Trophoblast cell (in vitro differentiated cells and primary cell): ENCODE measurements around the gene SPINT2.

Source experiments
- DNase-seq, 2 donors: peaks; one replicate each; pipeline ENCODE4 v3.0.0-alpha.2; 2016
- H2AFZ ChIP-seq: 2 replicates; pipeline ENCODE4 v1.6.1; 2013; ENCODE audit warnings: low read length, moderate library complexity, mild to moderate bottlenecking; ENCODE audit not compliant: insufficient read depth, poor library complexity
- H2AK5ac ChIP-seq: 2 replicates; pipeline ENCODE4 v1.6.1; 2013; ENCODE audit warnings: mild to moderate bottlenecking, low read length
- H2BK120ac ChIP-seq: 2 replicates; pipeline ENCODE4 v1.6.1; 2013; ENCODE audit warnings: low read length, mild to moderate bottlenecking, moderate library complexity; ENCODE audit not compliant: insufficient read depth, poor library complexity
- H2BK12ac ChIP-seq: 2 replicates; pipeline ENCODE4 v1.6.1; 2013; ENCODE audit warnings: mild to moderate bottlenecking, low read length, moderate library complexity
- H2BK5ac ChIP-seq: 2 replicates; pipeline ENCODE4 v1.6.1; 2013; ENCODE audit warnings: low read length, low read depth, moderate library complexity, mild to moderate bottlenecking; ENCODE audit not compliant: poor library complexity
- H3K14ac ChIP-seq: 2 replicates; pipeline ENCODE4 v1.6.1; 2013; ENCODE audit warnings: mild to moderate bottlenecking, low read length
- H3K18ac ChIP-seq: 2 replicates; pipeline ENCODE4 v1.6.1; 2013; ENCODE audit warnings: mild to moderate bottlenecking, low read length
- H3K23ac ChIP-seq: 2 replicates; pipeline ENCODE4 v1.6.1; 2013; ENCODE audit warnings: low read length
- H3K27ac ChIP-seq: 2 replicates; pipeline ENCODE4 v1.5.1; 2013; ENCODE audit warnings: low read depth, mild to moderate bottlenecking, inconsistent platforms, low read length, moderate library complexity
- H3K27me3 ChIP-seq: 2 replicates; pipeline ENCODE4 v1.6.1; 2013; ENCODE audit warnings: inconsistent platforms, mild to moderate bottlenecking, low read length, moderate library complexity; ENCODE audit not compliant: insufficient read depth
- H3K36me3 ChIP-seq, 2 experiments: 1 replicate in 1 of 2; 2 replicates in 1 of 2; pipeline ENCODE4 v1.6.1; 2013; ENCODE audit warnings: low read length in 2 of 2, mild to moderate bottlenecking in 2 of 2, moderate library complexity in 1 of 2; ENCODE audit not compliant: insufficient read depth in 2 of 2, control insufficient read depth in 1 of 2
- H3K4ac ChIP-seq: 2 replicates; pipeline ENCODE4 v1.6.1; 2013; ENCODE audit warnings: low read depth, mild to moderate bottlenecking, low read length, moderate library complexity
- H3K4me1 ChIP-seq, 2 experiments: 1 replicate in 1 of 2; 2 replicates in 1 of 2; pipeline ENCODE4 v1.6.1; 2013; ENCODE audit warnings: low read length in 2 of 2, mild to moderate bottlenecking in 2 of 2, moderate library complexity in 1 of 2; ENCODE audit not compliant: insufficient read depth in 2 of 2, control insufficient read depth in 1 of 2
- H3K4me2 ChIP-seq: 2 replicates; pipeline ENCODE4 v1.6.1; 2013; ENCODE audit warnings: inconsistent platforms, mild to moderate bottlenecking, low read length, moderate library complexity
- H3K4me3 ChIP-seq: 2 replicates; pipeline ENCODE4 v1.5.1; 2013; ENCODE audit warnings: mild to moderate bottlenecking, low read depth, low read length, inconsistent platforms
- H3K79me1 ChIP-seq: one replicate; pipeline ENCODE4 v1.6.1; 2013; ENCODE audit warnings: low read length
- H3K79me2 ChIP-seq: 2 replicates; pipeline ENCODE4 v1.6.1; 2013; ENCODE audit warnings: low read length, mild to moderate bottlenecking; ENCODE audit not compliant: control insufficient read depth, insufficient read depth, poor library complexity
- H3K9ac ChIP-seq: 2 replicates; pipeline ENCODE4 v1.6.1; 2013; ENCODE audit warnings: mild to moderate bottlenecking, low read length
- H3K9me3 ChIP-seq: 2 replicates; pipeline ENCODE4 v1.6.1; 2013; ENCODE audit warnings: low read depth, mild to moderate bottlenecking, control low read depth, inconsistent platforms, low read length; ENCODE audit not compliant: insufficient read depth
- H4K12ac ChIP-seq: 2 replicates; pipeline ENCODE4 v1.6.1; 2013; ENCODE audit warnings: low read depth, mild to moderate bottlenecking, low read length, moderate library complexity
- H4K8ac ChIP-seq: 2 replicates; pipeline ENCODE4 v1.6.1; 2013; ENCODE audit warnings: low read depth, mild to moderate bottlenecking, low read length, moderate library complexity
- H4K91ac ChIP-seq: one replicate; pipeline ENCODE4 v1.6.1; 2013; ENCODE audit warnings: low read depth, mild to moderate bottlenecking, low read length, moderate library complexity
- WGBS: extraction: QIAGEN DNeasy Blood & Tissue Kit; methylation state at CpG from one replicate; pipeline ENCODE4 v1.1.7; 2013; ENCODE audit warnings: missing lambda C conversion rate; ENCODE audit not compliant: insufficient read length, insufficient coverage; ENCODE audit errors: extremely low coverage; 5-methylcytosine and 5-hydroxymethylcytosine counted together

SPINT2 gene

GRCh38 chr19:38321646-38322196 is 57.3 kb downstream of the SPINT2 start:
- no peak overlapping the region for H2BK12ac ChIP-seq
- H3K36me3 ChIP-seq, result peaks cover under 1 to 3% of the 10 kb centered on the region in 2 experiments
- no peaks in the 10 kb centered on the region for H3K27me3 ChIP-seq
- no peak overlapping the region for H3K4ac ChIP-seq
- peak in 1 of 2 donors; percentile 20 for DNase-seq
- no peak overlapping the region for H2AFZ ChIP-seq
- no peak overlapping the region for H2AK5ac ChIP-seq
- WGBS, result no CpG with 5 or more reads among the region's 11 CpGs
- H3K23ac ChIP-seq, result no peak overlapping the region
- H3K4me2 ChIP-seq, result no peak overlapping the region
- H3K79me1 ChIP-seq, result peaks cover 5% of the 10 kb centered on the region
- no peak overlapping the region for H2BK120ac ChIP-seq
- no peaks in the 10 kb centered on the region for H3K9me3 ChIP-seq
- H3K4me3 ChIP-seq, result no peak overlapping the region
- no peak overlapping the region for H4K12ac ChIP-seq
- H2BK5ac ChIP-seq, result no peak overlapping the region
- H3K27ac ChIP-seq, result no peak overlapping the region
- H4K8ac ChIP-seq, result no peak overlapping the region
- no peak overlapping the region for H3K18ac ChIP-seq
- H3K4me1 ChIP-seq, result peaks cover 10 to 21% of the 10 kb centered on the region in 2 experiments
- H3K79me2 ChIP-seq, result peaks cover 4% of the 10 kb centered on the region
- H3K14ac ChIP-seq, result no peak overlapping the region
- no peak overlapping the region for H3K9ac ChIP-seq
- H4K91ac ChIP-seq, result no peak overlapping the region

- H2BK5ac ChIP-seq, result no peak overlapping the region
- WGBS, result no CpG with 5 or more reads among the region's 7 CpGs
- H2BK12ac ChIP-seq, result no peak overlapping the region
- H3K23ac ChIP-seq, result no peak overlapping the region
- peaks cover 4% of the 10 kb centered on the region for H3K79me2 ChIP-seq
- H3K36me3 ChIP-seq, result peaks cover 10 to 12% of the 10 kb centered on the region in 2 experiments
- no peaks in the 10 kb centered on the region for H3K27me3 ChIP-seq
- no peaks in the 10 kb centered on the region for H3K9me3 ChIP-seq
- H3K79me1 ChIP-seq, result peaks cover 5% of the 10 kb centered on the region
- H3K27ac ChIP-seq, result no peak overlapping the region
- H3K18ac ChIP-seq, result no peak overlapping the region
- H2BK120ac ChIP-seq, result no peak overlapping the region
- H4K91ac ChIP-seq, result no peak overlapping the region
- H2AK5ac ChIP-seq, result no peak overlapping the region
- no peak for DNase-seq
- H3K4me1 ChIP-seq, result peaks cover 10 to 21% of the 10 kb centered on the region in 2 experiments
- H2AFZ ChIP-seq, result no peak overlapping the region
- no peak overlapping the region for H3K14ac ChIP-seq
- H4K12ac ChIP-seq, result no peak overlapping the region
- no peak overlapping the region for H3K4me3 ChIP-seq
- H3K4me2 ChIP-seq, result no peak overlapping the region
- no peak overlapping the region for H3K4ac ChIP-seq
- H4K8ac ChIP-seq, result no peak overlapping the region
- no peak overlapping the region for H3K9ac ChIP-seq
Observed at GRCh38 chr19:38323291-38323690, 58.9 kb downstream of the SPINT2 start.

DNA sequence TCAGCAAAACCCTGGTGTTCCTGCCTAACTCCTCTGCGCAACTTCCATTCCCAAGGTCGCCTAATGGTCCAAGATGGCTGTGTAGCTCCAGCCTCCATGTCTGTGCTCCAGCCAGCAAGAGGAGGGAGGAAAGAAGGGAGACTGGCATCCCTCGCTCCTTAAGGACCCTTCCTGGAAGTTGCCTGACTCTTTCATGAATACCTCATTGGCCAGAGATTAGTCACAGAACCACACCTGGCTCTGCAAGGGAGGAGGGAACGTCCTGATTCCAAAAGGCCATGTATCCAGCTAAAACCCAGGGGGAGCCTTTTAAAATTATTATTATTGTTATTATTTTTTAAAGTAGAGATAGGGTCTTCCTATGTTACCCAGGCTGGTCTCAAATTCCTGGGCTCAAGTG is 60.1 kb downstream of the SPINT2 start:
- Histone ChIP-seq H4K12ac (no peak overlapping the region), H2AFZ (no peak overlapping the region), H3K79me2 (peaks cover 4% of the 10 kb centered on the region), H3K27ac (no peak overlapping the region), H4K8ac (no peak overlapping the region), H3K27me3 (no peaks in the 10 kb centered on the region), H3K4ac (no peak overlapping the region), H2AK5ac (no peak overlapping the region), H4K91ac (no peak overlapping the region), H3K9me3 (no peaks in the 10 kb centered on the region), H2BK120ac (no peak overlapping the region), H3K4me1 (peaks cover 7 to 18% of the 10 kb centered on the region in 2 experiments), H3K4me3 (no peak overlapping the region), H3K14ac (no peak overlapping the region), H3K4me2 (no peak overlapping the region), H3K18ac (no peak overlapping the region), H2BK5ac (no peak overlapping the region), H3K79me1 (peaks cover 5% of the 10 kb centered on the region), H3K9ac (no peak overlapping the region), H3K23ac (no peak overlapping the region), H2BK12ac (no peak overlapping the region), H3K36me3 (peaks cover 10 to 12% of the 10 kb centered on the region in 2 experiments)
- DNase-seq, result peak in 1 of 2 donors; percentile 37
- no CpG with 5 or more reads among the region's 4 CpGs for WGBS

DNA sequence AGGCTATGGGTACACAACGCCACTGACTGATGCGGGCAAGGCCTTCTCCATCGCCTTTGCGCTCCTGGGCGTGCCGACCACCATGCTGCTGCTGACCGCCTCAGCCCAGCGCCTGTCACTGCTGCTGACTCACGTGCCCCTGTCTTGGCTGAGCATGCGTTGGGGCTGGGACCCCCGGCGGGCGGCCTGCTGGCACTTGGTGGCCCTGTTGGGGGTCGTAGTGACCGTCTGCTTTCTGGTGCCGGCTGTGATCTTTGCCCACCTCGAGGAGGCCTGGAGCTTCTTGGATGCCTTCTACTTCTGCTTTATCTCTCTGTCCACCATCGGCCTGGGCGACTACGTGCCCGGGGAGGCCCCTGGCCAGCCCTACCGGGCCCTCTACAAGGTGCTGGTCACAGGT is 62.2 kb downstream of the SPINT2 start:
- Histone ChIP-seq H3K14ac (no peak overlapping the region), H3K9me3 (no peaks in the 10 kb centered on the region), H4K12ac (no peak overlapping the region), H3K9ac (no peak overlapping the region), H3K4ac (no peak overlapping the region), H3K79me1 (no peaks in the 10 kb centered on the region), H3K4me3 (no peak overlapping the region), H3K4me1 (peaks cover under 1% of the 10 kb centered on the region in 2 experiments), H3K27ac (no peak overlapping the region), H3K23ac (no peak overlapping the region), H3K36me3 (peaks cover 10 to 12% of the 10 kb centered on the region in 2 experiments), H3K18ac (no peak overlapping the region), H3K79me2 (no peaks in the 10 kb centered on the region), H2BK5ac (no peak overlapping the region), H2AK5ac (no peak overlapping the region), H4K8ac (no peak overlapping the region), H3K27me3 (no peaks in the 10 kb centered on the region), H4K91ac (no peak overlapping the region), H3K4me2 (no peak overlapping the region), H2AFZ (no peak overlapping the region), H2BK120ac (no peak overlapping the region), H2BK12ac (no peak overlapping the region)
- no CpG with 5 or more reads among the region's 22 CpGs for WGBS
- DNase-seq, result no peak
